Esophagus muscularis mucosa (tissue), 3 donors: Measurements from ENCODE around the gene ZWILCH.

Experiments used
- POLR2A ChIP-seq: fragments of 450-650 bp; IDR thresholded peaks from one replicate; pipeline ENCODE4 v1.6.1; 2017; ENCODE audit warnings: antibody characterized with exemption, moderate library complexity, mild to moderate bottlenecking, low read depth
- POLR2AphosphoS5 ChIP-seq, 2 donors: sonication (generic); formaldehyde crosslinking; IDR thresholded peaks; one replicate each; pipeline ENCODE4 v1.6.1; 2017; ENCODE audit warnings: antibody characterized with exemption in 2 of 2
- TF ChIP-seq, protein P1 (sequence below), 3 experiments: fragments of 200-600 bp in 2 of 3; fragments of 450-650 bp in 1 of 3; sonication (generic) in 2 of 3; IDR thresholded peaks; one replicate each; pipeline ENCODE4 v1.5.1; 2017 to 2019; ENCODE audit warnings: antibody characterized with exemption in 3 of 3, mild to moderate bottlenecking in 2 of 3, moderate library complexity in 1 of 3

DNA sequence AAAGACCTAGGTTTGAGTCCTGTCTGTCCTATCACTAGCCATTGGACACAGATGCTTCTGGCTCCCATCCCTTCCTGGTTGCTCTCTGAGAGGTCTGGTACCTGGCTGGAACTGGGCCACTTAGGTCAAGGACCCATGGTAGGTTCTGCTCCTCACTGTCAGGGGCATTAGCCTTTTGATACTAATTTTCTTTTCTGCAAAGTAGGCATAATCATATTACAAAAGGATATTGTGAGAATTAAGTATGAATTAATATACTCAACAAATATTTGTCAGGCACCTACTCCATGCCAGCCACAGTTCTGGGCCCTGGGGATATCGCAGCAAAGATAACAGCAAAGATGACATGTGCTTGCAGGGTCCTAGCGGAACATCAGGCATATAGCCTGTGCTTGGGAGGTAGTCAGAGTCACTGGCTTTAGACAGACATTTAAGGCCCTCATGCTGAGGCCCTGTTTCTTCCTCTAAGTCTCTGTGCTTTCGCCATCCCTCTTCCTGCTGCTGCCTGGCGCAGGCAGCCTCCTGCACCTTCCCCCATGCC, 86.3 kb downstream of the ZWILCH start:
- TF ChIP-seq, protein P1, sequence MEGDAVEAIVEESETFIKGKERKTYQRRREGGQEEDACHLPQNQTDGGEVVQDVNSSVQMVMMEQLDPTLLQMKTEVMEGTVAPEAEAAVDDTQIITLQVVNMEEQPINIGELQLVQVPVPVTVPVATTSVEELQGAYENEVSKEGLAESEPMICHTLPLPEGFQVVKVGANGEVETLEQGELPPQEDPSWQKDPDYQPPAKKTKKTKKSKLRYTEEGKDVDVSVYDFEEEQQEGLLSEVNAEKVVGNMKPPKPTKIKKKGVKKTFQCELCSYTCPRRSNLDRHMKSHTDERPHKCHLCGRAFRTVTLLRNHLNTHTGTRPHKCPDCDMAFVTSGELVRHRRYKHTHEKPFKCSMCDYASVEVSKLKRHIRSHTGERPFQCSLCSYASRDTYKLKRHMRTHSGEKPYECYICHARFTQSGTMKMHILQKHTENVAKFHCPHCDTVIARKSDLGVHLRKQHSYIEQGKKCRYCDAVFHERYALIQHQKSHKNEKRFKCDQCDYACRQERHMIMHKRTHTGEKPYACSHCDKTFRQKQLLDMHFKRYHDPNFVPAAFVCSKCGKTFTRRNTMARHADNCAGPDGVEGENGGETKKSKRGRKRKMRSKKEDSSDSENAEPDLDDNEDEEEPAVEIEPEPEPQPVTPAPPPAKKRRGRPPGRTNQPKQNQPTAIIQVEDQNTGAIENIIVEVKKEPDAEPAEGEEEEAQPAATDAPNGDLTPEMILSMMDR (IDR thresholded peaks at IDR 0.05) = no peak
- TF ChIP-seq POLR2AphosphoS5 (IDR thresholded peaks at IDR 0.05) (no peak), POLR2A (no peak)
